Natural killer cell treated with Interleukin-12 subunit alpha and Interleukin-12 subunit beta and Interleukin-15 and Interleukin-18, amount 100 ng/mL, for 72 hours (primary cell): ENCODE data around the gene AMY1A. TPM values are rescaled to one million over a fixed set of nuclear protein-coding genes. Genes with fewer than 3 reads are reported as not detected.
"Not testable (repeated sequence)": the region's sequence is repeated elsewhere in the genome, so short reads cannot be mapped to it uniquely, and the experiment has no call there.

Source experiments
- ATAC-seq, 2 donors: fragments of 150-1000 bp; cut with Tn5 transposase in 1 of 2; sonication (Bioruptor Pico), chemical (Tn5 transposase) in 1 of 2; 2 replicates each; pipeline ENCODE4 v1.10.0; 2021
- DNase-seq: peaks from one replicate; pipeline ENCODE4 v3.0.0; 2022; ENCODE audit warnings: low spot score
- H3K27ac Mint-ChIP-seq, 2 donors: 1 replicate in 1 of 2; 2 replicates in 1 of 2; pipeline ENCODE4 v1.8.0; 2022; ENCODE audit warnings: mixed read lengths in 2 of 2, mild to moderate bottlenecking in 1 of 2, moderate library complexity in 1 of 2
- H3K27me3 Mint-ChIP-seq, 2 donors: 1 replicate in 1 of 2; 2 replicates in 1 of 2; pipeline ENCODE4 v1.8.0; 2022; ENCODE audit warnings: mixed read lengths in 2 of 2
- H3K36me3 Mint-ChIP-seq: one replicate; pipeline ENCODE4 v1.8.0; 2022; ENCODE audit warnings: mixed read lengths
- H3K4me1 Mint-ChIP-seq, 2 donors: 1 replicate in 1 of 2; 2 replicates in 1 of 2; pipeline ENCODE4 v1.8.0; 2022; ENCODE audit warnings: low read depth in 2 of 2, mixed read lengths in 2 of 2, mild to moderate bottlenecking in 1 of 2
- H3K4me3 Mint-ChIP-seq: one replicate; pipeline ENCODE4 v1.8.0; 2022; ENCODE audit warnings: mixed read lengths
- H3K9me3 Mint-ChIP-seq: 2 replicates; pipeline ENCODE4 v1.8.0; 2022; ENCODE audit warnings: mixed read lengths
- total RNA-seq, 2 donors: library from RNA; stranded (reverse); gene quantifications; one replicate each; pipeline ENCODE4 v1.2.3, GENCODE V29; 2022

The AMY1A gene
- total RNA-seq = not detected

DNA sequence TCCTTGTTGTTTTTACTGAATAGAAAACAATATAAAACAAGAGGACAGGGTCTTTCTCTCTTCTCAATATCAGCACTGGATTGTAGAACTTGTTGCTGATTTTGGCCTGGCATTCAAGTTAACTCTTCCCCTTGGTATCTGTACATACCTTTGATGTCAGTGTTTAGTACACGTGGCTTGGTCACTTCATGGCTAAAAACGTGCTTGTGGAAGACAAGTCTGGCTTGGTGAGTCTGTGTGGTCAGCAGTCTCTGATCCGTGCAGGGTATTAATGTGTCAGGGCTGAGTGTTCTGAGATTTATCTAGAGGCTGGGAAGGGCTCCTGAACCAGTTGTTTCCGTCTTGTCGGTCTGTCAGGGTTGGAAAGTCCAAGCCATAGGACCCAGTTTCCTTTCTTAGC, at the start of gene AMY1A:
TSS of gene AMY1A (plus strand) at position 301 of the 400 bp plus-strand sequence. CDS start 571 bp downstream, outside the sequence.
- H3K4me1 Mint-ChIP-seq, H3K9me3 Mint-ChIP-seq, H3K36me3 Mint-ChIP-seq, ATAC-seq, DNase-seq, H3K27ac Mint-ChIP-seq, H3K4me3 Mint-ChIP-seq, H3K27me3 Mint-ChIP-seq: not testable (repeated sequence)

DNA sequence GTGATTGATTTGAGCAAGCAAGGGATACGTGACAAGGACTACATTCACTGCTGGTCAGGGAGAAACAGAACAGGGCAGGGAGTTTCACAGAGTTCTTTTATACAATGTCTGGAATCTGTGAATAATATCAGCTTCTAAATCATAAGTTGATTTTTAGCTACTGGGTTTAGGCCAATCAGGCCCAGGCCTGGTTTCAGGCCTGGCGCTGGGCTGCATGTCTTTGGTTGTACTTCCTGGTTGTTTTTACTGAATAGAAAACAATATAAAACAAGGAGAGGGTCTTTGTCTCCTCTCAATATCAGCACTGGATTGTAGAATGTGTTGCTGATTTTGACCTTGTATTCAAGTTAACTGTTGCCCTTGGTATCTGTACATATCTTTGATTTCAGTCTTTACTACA, 39.2 kb upstream of the AMY1A start:
- no peak overlapping the region for H3K27ac Mint-ChIP-seq
- H3K36me3 Mint-ChIP-seq = no peaks in the 10 kb centered on the region
- H3K27me3 Mint-ChIP-seq = no peaks in the 10 kb centered on the region
- DNase-seq = no peak
- ATAC-seq = no peak
- peaks cover 7% of the 10 kb centered on the region for H3K9me3 Mint-ChIP-seq
- no peak overlapping the region for H3K4me3 Mint-ChIP-seq
- no peaks in the 10 kb centered on the region for H3K4me1 Mint-ChIP-seq

DNA sequence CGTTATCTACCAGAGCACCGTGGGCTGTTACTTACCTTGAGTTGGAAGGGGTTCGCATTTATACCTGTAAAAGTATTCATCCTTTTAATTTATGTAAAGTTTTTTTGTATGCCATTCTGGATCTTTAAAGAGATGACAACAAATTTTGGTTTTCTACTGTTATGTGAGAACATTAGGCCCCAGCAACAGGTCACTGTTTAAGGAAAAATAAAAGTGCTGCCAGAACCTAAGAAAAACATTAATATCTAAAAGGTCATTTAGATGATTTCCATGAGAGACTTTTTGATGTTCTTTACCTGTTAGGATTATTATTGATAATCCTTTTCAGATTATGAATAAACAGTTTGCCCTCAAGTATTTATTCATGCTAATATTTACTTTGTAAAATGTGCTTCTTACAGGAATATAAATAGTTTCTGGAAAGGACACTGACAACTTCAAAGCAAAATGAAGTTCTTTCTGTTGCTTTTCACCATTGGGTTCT, 38.5 kb upstream of the AMY1A start, which contains the start of gene AMY2A:
TSS of gene AMY2A (plus strand) at position 434 of the 484 bp plus-strand sequence. CDS start at position 448, 14 bp downstream.
- not testable (repeated sequence) for ATAC-seq, H3K27ac Mint-ChIP-seq, H3K4me1 Mint-ChIP-seq, H3K9me3 Mint-ChIP-seq, H3K36me3 Mint-ChIP-seq, H3K4me3 Mint-ChIP-seq, H3K27me3 Mint-ChIP-seq, DNase-seq

DNA sequence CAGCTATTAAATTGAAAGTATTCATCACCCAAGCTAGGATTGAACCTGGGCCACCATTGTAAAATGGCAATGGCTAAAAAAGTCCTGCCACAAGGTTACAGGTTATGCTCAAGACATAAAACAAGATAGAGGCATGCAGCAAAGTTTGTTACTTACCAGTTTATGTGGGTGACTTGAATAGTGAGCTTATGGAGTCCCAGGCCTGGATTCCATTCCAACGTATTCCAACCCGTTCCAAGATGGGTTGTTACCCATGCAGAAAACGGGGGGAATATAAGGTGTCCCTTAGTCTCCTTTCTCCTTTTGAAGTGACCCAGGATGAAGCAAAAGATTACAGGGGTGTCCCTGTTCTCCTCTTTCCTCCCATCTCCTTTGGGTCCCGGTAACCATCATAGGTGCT, 28.1 kb upstream of the AMY1A start:
- not testable (repeated sequence) for H3K36me3 Mint-ChIP-seq, H3K4me3 Mint-ChIP-seq, H3K27me3 Mint-ChIP-seq, H3K9me3 Mint-ChIP-seq, H3K4me1 Mint-ChIP-seq, H3K27ac Mint-ChIP-seq, ATAC-seq
- DNase-seq = peak; percentile 39

DNA sequence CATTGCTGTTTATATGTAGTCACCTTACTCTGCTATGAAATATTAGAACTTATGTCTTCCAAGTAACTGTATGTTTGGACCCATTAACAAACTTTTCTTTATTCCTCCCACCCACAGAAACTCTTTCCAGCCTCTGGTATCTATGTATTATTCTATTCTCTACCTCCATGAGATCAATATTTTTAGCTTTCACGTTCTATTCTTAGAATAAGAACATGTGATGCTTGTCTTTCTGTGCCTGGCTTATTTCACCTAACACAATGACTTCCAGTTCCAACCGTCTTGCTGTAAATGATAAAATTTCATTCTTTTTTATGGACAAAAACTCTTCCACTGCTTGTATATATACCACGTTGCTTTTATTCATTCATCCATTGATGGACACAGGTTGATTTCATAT, 14.4 kb upstream of the AMY1A start:
- not testable (repeated sequence) for DNase-seq, H3K9me3 Mint-ChIP-seq, ATAC-seq, H3K27ac Mint-ChIP-seq, H3K4me3 Mint-ChIP-seq, H3K27me3 Mint-ChIP-seq, H3K4me1 Mint-ChIP-seq, H3K36me3 Mint-ChIP-seq

DNA sequence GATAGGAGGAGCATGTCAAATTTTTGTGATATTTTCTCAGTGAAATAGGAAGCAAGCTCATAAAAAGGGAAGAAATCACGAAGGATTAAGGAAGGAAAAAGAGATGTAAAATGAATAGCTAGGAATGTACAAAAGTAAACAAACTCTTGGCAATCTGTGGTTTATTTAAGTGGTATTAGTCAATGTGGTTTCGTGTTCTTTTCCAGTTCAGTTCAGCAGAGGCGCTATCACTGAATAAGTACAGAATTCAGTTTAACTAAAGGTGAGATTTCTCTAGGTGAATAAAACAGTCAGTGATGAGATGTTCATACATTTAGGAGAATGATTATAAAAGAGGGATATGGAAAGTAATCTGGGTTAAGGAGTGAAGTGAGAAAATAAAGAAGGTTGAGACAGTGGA, 11.7 kb upstream of the AMY1A start:
- DNase-seq, H3K4me3 Mint-ChIP-seq, H3K36me3 Mint-ChIP-seq, H3K4me1 Mint-ChIP-seq, H3K27ac Mint-ChIP-seq, H3K27me3 Mint-ChIP-seq, H3K9me3 Mint-ChIP-seq, ATAC-seq: not testable (repeated sequence)

DNA sequence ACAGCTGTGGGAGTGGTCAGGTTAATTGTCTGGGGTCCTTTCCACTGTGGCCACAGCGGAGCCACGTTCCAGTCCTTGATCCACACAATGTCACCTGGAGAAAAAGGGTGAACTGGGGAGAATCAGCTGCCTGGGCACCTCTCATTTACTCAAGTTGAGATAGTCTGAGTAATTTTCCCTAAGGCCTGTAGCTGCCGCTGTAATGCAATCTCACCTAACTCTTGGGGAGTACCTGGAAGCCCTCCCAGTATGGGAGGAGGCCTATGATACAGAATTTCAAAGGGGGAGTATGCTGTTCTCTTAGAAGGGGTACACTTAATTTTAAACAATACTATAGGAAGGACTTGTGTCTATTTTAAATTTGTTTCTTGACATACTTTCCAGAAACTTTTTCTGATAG, 5.3 kb upstream of the AMY1A start:
- H3K36me3 Mint-ChIP-seq, H3K9me3 Mint-ChIP-seq, DNase-seq, H3K4me1 Mint-ChIP-seq, ATAC-seq, H3K27ac Mint-ChIP-seq, H3K4me3 Mint-ChIP-seq, H3K27me3 Mint-ChIP-seq: not testable (repeated sequence)

DNA sequence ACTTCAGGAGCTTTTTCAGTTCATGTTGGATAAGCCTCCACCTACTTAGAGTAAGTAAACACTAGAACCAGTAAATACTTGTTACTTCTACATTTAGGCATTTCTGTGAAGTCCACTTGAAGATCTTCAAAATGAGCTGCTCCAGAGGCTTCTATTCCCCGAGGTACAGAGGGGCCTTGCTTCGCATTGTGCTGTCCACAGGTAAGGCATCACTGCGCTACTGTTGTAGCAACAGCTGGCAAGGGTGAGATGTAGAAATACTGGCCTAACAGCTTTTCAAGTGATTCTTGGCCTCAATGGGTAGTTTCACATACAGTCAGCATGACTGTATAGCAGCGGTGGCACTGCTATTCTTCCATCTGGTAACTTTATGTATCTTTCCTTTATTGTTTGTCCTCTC, 4.7 kb upstream of the AMY1A start:
- H3K9me3 Mint-ChIP-seq, H3K27me3 Mint-ChIP-seq, H3K36me3 Mint-ChIP-seq, H3K4me3 Mint-ChIP-seq, DNase-seq, ATAC-seq, H3K27ac Mint-ChIP-seq, H3K4me1 Mint-ChIP-seq: not testable (repeated sequence)

DNA sequence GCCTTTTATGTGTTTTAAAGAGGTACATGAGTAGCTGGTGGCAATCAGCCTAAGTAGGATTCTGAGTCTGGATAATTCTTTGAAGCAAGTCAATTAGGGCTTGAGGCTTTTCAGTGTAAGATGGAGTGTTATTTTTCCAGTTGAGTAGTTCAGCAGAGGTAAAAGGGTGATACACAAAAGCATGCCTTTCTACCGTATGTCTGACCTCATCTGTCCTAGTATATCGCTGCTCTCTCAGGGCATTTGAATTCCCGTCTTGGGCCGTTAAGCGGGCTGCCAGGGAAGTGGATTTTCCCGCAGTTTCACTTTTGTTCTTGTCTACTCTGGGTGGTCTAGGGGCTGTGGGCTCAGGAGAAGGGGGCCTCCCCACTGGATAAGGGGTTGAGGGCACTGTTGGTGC, 1.4 kb upstream of the AMY1A start:
- H3K27ac Mint-ChIP-seq, DNase-seq, ATAC-seq, H3K36me3 Mint-ChIP-seq, H3K4me1 Mint-ChIP-seq, H3K9me3 Mint-ChIP-seq, H3K27me3 Mint-ChIP-seq, H3K4me3 Mint-ChIP-seq: not testable (repeated sequence)

DNA sequence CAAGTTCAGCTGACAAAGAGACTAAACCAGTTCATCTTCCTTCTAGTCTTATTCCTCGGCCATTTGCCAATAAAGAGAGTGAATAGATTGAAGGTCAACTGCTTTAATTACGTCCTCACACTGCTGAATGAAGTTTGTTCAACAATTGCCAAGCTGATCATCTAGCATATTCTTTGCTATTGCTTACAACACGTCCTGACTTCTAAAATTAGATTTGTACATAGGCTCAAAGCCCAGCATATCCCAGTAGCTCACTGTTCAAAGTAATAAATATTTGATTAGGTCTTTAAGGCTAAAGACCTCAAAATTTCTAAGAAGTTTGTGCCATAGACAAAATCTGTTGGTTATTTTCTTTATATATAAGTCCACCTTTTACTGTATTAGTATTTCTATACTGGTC, 20.8 kb downstream of the AMY1A start:
- not testable (repeated sequence) for DNase-seq, H3K9me3 Mint-ChIP-seq, ATAC-seq, H3K36me3 Mint-ChIP-seq, H3K27me3 Mint-ChIP-seq, H3K27ac Mint-ChIP-seq, H3K4me1 Mint-ChIP-seq, H3K4me3 Mint-ChIP-seq

DNA sequence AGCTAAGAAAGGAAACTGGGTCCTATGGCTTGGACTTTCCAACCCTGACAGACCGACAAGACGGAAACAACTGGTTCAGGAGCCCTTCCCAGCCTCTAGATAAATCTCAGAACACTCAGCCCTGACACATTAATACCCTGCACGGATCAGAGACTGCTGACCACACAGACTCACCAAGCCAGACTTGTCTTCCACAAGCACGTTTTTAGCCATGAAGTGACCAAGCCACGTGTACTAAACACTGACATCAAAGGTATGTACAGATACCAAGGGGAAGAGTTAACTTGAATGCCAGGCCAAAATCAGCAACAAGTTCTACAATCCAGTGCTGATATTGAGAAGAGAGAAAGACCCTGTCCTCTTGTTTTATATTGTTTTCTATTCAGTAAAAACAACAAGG, 40.5 kb downstream of the AMY1A start, which contains the start of gene AMY1B:
TSS of gene AMY1B (minus strand) at position 101 of the 400 bp plus-strand sequence. CDS start 571 bp downstream, outside the sequence.
- not testable (repeated sequence) for H3K27ac Mint-ChIP-seq, DNase-seq, ATAC-seq, H3K36me3 Mint-ChIP-seq, H3K4me1 Mint-ChIP-seq, H3K4me3 Mint-ChIP-seq, H3K27me3 Mint-ChIP-seq, H3K9me3 Mint-ChIP-seq

DNA sequence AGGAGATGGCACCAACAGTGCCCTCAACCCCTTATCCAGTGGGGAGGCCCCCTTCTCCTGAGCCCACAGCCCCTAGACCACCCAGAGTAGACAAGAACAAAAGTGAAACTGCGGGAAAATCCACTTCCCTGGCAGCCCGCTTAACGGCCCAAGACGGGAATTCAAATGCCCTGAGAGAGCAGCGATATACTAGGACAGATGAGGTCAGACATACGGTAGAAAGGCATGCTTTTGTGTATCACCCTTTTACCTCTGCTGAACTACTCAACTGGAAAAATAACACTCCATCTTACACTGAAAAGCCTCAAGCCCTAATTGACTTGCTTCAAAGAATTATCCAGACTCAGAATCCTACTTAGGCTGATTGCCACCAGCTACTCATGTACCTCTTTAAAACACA, 41.9 kb downstream of the AMY1A start:
- not testable (repeated sequence) for H3K27me3 Mint-ChIP-seq, ATAC-seq, H3K4me3 Mint-ChIP-seq, H3K36me3 Mint-ChIP-seq, H3K27ac Mint-ChIP-seq, H3K9me3 Mint-ChIP-seq, H3K4me1 Mint-ChIP-seq, DNase-seq

DNA sequence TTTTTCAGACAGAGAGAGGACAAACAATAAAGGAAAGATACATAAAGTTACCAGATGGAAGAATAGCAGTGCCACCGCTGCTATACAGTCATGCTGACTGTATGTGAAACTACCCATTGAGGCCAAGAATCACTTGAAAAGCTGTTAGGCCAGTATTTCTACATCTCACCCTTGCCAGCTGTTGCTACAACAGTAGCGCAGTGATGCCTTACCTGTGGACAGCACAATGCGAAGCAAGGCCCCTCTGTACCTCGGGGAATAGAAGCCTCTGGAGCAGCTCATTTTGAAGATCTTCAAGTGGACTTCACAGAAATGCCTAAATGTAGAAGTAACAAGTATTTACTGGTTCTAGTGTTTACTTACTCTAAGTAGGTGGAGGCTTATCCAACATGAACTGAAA, 45.1 kb downstream of the AMY1A start:
- H3K4me1 Mint-ChIP-seq, DNase-seq, H3K27me3 Mint-ChIP-seq, ATAC-seq, H3K4me3 Mint-ChIP-seq, H3K36me3 Mint-ChIP-seq, H3K9me3 Mint-ChIP-seq, H3K27ac Mint-ChIP-seq: not testable (repeated sequence)

DNA sequence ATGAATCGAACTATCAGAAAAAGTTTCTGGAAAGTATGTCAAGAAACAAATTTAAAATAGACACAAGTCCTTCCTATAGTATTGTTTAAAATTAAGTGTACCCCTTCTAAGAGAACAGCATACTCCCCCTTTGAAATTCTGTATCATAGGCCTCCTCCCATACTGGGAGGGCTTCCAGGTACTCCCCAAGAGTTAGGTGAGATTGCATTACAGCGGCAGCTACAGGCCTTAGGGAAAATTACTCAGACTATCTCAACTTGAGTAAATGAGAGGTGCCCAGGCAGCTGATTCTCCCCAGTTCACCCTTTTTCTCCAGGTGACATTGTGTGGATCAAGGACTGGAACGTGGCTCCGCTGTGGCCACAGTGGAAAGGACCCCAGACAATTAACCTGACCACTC, 45.7 kb downstream of the AMY1A start:
- not testable (repeated sequence) for H3K9me3 Mint-ChIP-seq, H3K4me3 Mint-ChIP-seq, DNase-seq, H3K36me3 Mint-ChIP-seq, ATAC-seq, H3K4me1 Mint-ChIP-seq, H3K27me3 Mint-ChIP-seq, H3K27ac Mint-ChIP-seq

DNA sequence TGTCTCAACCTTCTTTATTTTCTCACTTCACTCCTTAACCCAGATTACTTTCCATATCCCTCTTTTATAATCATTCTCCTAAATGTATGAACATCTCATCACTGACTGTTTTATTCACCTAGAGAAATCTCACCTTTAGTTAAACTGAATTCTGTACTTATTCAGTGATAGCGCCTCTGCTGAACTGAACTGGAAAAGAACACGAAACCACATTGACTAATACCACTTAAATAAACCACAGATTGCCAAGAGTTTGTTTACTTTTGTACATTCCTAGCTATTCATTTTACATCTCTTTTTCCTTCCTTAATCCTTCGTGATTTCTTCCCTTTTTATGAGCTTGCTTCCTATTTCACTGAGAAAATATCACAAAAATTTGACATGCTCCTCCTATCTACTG, 52.1 kb downstream of the AMY1A start:
- H3K4me1 Mint-ChIP-seq, ATAC-seq, H3K36me3 Mint-ChIP-seq, DNase-seq, H3K9me3 Mint-ChIP-seq, H3K4me3 Mint-ChIP-seq, H3K27me3 Mint-ChIP-seq, H3K27ac Mint-ChIP-seq: not testable (repeated sequence)
